PC-9 (cell line): ENCODE measurements around the gene TTBK2. TPM values are rescaled to one million over a fixed set of nuclear protein-coding genes. Genes with fewer than 3 reads are reported as not detected.

Source experiments
- BruUV-seq: library from RNA; stranded (reverse); fragments of 400-500 nt; replicated peaks from 2 replicates; lab custom pipeline; 2021; lab: Mats Ljungman, UMichigan
- CTCF ChIA-PET: fragments of 300-600 bp; sonication (Branson Sonifier 250); formaldehyde crosslinking; loops from one replicate; lab custom pipeline; 2022; ENCODE audit warnings: antibody characterized with exemption; lab: Charles Lee
- POLR2A ChIA-PET: fragments of 300-600 bp; sonication (Branson Sonifier 250); formaldehyde crosslinking; loops from one replicate; lab custom pipeline; 2022; ENCODE audit warnings: antibody characterized with exemption; ENCODE audit not compliant: unreplicated experiment; lab: Charles Lee
- DNase-seq, 2 experiments: peaks; one replicate each; pipeline versions ENCODE4 v3.0.0 to v3.0.0-alpha.2; 2015 to 2022; ENCODE audit warnings: mixed read lengths in 1 of 2
- H2AFZ ChIP-seq: fragments of 200-600 bp; sonication (generic); 2 replicates; pipeline ENCODE4 v1.8.1; 2017; ENCODE audit warnings: antibody characterized with exemption
- H3F3A ChIP-seq: fragments of 200-600 bp; sonication (generic); 2 replicates; pipeline ENCODE4 v1.8.1; 2017; ENCODE audit warnings: antibody characterized with exemption, mild to moderate bottlenecking, low read depth; ENCODE audit not compliant: insufficient read depth
- H3K27ac ChIP-seq: fragments of 200-600 bp; sonication (generic); 2 replicates; pipeline ENCODE4 v1.6.1; 2016; ENCODE audit warnings: mixed run types
- H3K27me3 ChIP-seq: fragments of 200-600 bp; sonication (generic); 2 replicates; pipeline ENCODE4 v1.6.1; 2016; ENCODE audit warnings: low read depth, mixed run types; ENCODE audit not compliant: insufficient read depth
- H3K36me3 ChIP-seq: fragments of 200-600 bp; sonication (generic); 2 replicates; pipeline ENCODE4 v1.6.1; 2016; ENCODE audit warnings: low read depth, mixed run types
- H3K4me1 ChIP-seq: fragments of 200-600 bp; sonication (generic); replicated peaks from 2 replicates; pipeline ENCODE4 v1.6.1; 2016; ENCODE audit warnings: mixed run types; ENCODE audit not compliant: insufficient read depth
- H3K4me2 ChIP-seq: fragments of 200-600 bp; sonication (generic); 2 replicates; pipeline ENCODE4 v1.6.1; 2017; ENCODE audit warnings: mixed run types
- H3K4me3 ChIP-seq: fragments of 200-600 bp; sonication (generic); 2 replicates; pipeline ENCODE4 v1.6.1; 2016; ENCODE audit warnings: mixed run types
- H3K79me2 ChIP-seq: fragments of 200-600 bp; sonication (generic); 2 replicates; pipeline ENCODE4 v1.6.1; 2017; ENCODE audit warnings: low read depth, mixed run types
- H3K9me2 ChIP-seq: fragments of 200-600 bp; sonication (generic); 2 replicates; pipeline ENCODE4 v1.8.1; 2017; ENCODE audit warnings: mild to moderate bottlenecking; ENCODE audit not compliant: insufficient read depth
- H3K9me3 ChIP-seq: fragments of 200-600 bp; sonication (generic); 2 replicates; pipeline ENCODE4 v1.8.1; 2016; ENCODE audit warnings: low read depth; ENCODE audit not compliant: insufficient read depth
- H4K20me1 ChIP-seq: fragments of 200-600 bp; sonication (generic); 2 replicates; pipeline ENCODE4 v1.8.1; 2017; ENCODE audit not compliant: insufficient read depth
- EZH2 ChIP-seq: fragments of 200-600 bp; sonication (generic); IDR thresholded peaks from 2 replicates; pipeline ENCODE4 v1.8.0; 2017; ENCODE audit warnings: antibody characterized with exemption, low read depth
- intact Hi-C: fragments of 100-400 bp; cut with micrococcal nuclease; formaldehyde crosslinking; loops from one replicate; pipeline ENCODE4 v1.10.0; 2022; ENCODE audit not compliant: unreplicated experiment
- total RNA-seq: library from RNA; stranded (reverse); gene quantifications from 2 replicates; pipeline ENCODE4 v1.2.3, GENCODE V29; 2021
- TF ChIP-seq, protein P1 (sequence below): fragments of 200-600 bp; sonication (generic); conservative IDR thresholded peaks from 2 replicates; pipeline ENCODE4 v1.6.1; 2017; ENCODE audit warnings: mixed run types, antibody characterized with exemption, mild to moderate bottlenecking, moderate library complexity

Gene TTBK2
- total RNA-seq, 1 experiment from 2014 or later, result 22.6 TPM

DNA sequence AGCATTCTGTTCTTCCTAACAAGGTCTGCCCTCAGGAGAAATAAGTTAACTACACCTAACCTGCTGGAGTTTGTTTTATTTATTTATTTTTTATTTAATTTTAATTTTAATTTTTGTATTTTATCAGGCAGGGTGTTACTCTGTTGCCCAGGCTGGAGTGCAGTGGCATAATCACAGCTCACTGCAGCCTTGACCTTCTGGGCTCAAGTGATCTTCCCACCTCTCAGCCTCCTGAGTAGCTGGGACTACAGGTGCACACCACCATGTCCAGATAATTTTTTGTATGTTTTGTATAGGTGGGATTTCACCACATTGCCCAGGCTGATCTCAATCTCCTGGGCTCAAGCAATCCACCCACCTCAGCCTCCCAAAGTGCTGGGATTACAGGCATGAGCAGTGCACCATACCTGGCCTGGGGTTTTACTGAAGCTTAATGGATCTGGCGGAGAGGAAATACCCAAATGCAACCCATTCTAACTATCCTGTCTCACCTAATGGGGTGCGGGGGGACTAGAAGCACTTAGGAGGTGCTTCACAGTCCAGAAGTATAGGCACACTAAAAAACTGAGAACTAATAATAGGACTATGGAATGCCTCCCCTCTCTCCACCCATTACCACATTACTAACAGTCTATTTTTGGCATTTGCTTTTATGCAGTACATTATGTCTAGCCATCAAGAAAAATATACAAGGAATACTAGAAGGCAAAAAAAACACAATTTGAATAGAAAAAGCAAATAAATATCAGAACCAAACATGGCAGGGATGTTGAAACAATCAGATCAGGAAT lies 61.4 kb downstream of the TTBK2 start:
- CTCF ChIA-PET, result interaction anchor here (0.6 kb wide), 1 partner anchor 67 kb away, joined by 3 read pairs; no protein-coding TSS in a partner anchor
- Histone ChIP-seq H3K27ac (0 out of 2 replicates have a peak overlapping the region, but pooled peaks have one; percentile 13), H3K4me1 (peaks cover 30% of the 10 kb centered on the region), H3K4me3 (no peak overlapping the region), H3K4me2 (peak overlapping the region; percentile 72), H3K79me2 (no peaks in the 10 kb centered on the region), H4K20me1 (no peaks in the 10 kb centered on the region), H3K9me2 (no peaks in the 10 kb centered on the region), H3K27me3 (no peaks in the 10 kb centered on the region), H3K9me3 (peaks cover 3% of the 10 kb centered on the region; the same call in 1 of the 2 replicates), H2AFZ (no peak overlapping the region), H3F3A (peaks cover 15% of the 10 kb centered on the region; the same call in 1 of the 2 replicates), H3K36me3 (no peaks in the 10 kb centered on the region)
- no peak for DNase-seq
- POLR2A ChIA-PET, result no interaction called here
- BruUV-seq, result no TSS peak
- TF ChIP-seq, protein P1, sequence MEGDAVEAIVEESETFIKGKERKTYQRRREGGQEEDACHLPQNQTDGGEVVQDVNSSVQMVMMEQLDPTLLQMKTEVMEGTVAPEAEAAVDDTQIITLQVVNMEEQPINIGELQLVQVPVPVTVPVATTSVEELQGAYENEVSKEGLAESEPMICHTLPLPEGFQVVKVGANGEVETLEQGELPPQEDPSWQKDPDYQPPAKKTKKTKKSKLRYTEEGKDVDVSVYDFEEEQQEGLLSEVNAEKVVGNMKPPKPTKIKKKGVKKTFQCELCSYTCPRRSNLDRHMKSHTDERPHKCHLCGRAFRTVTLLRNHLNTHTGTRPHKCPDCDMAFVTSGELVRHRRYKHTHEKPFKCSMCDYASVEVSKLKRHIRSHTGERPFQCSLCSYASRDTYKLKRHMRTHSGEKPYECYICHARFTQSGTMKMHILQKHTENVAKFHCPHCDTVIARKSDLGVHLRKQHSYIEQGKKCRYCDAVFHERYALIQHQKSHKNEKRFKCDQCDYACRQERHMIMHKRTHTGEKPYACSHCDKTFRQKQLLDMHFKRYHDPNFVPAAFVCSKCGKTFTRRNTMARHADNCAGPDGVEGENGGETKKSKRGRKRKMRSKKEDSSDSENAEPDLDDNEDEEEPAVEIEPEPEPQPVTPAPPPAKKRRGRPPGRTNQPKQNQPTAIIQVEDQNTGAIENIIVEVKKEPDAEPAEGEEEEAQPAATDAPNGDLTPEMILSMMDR, result no peak
- no peak for TF ChIP-seq EZH2
- intact Hi-C loops, result loop anchor here (1.0 kb wide), 1 partner anchor 31 kb away; no protein-coding TSS in a partner anchor

DNA sequence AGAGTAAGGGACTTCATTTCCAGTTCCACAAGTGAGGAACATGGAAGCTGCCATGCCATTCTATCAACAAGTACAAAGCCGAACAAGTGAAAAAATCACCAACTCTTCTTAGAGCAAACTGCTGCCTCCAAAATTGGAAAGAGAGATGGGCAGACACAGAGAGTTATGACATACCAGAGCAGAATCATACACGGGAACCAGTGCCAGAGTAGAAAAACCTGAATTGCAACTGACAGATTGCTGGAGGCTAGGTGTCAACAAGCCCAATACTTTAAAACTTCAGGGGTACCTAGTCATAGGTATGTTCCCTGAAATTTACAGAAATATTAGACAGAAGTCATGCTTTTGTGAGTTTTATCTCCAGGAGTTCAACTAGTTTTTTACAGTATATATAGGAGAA lies 62.0 kb downstream of the TTBK2 start:
- H3K4me3 ChIP-seq, result no peak overlapping the region
- intact Hi-C loops, result loop anchor here (1.0 kb wide), 1 partner anchor 32 kb away; no protein-coding TSS in a partner anchor
- H3K9me3 ChIP-seq, result peaks cover 3% of the 10 kb centered on the region; the same call in 1 of the 2 replicates
- no peaks in the 10 kb centered on the region for H3K79me2 ChIP-seq
- H2AFZ ChIP-seq, result no peak overlapping the region
- H3K4me1 ChIP-seq, result peaks cover 30% of the 10 kb centered on the region
- ChIA-PET POLR2A (no interaction called here), CTCF (interaction anchor here (0.6 kb wide), 1 partner anchor 68 kb away, joined by 3 read pairs; no protein-coding TSS in a partner anchor)
- no peaks in the 10 kb centered on the region for H3K9me2 ChIP-seq
- DNase-seq, result peak; percentile 56 to 81
- no peaks in the 10 kb centered on the region for H3K36me3 ChIP-seq
- no peak overlapping the region; the same call in 1 of the 2 replicates for H3K27ac ChIP-seq
- no TSS peak for BruUV-seq
- no peaks in the 10 kb centered on the region for H4K20me1 ChIP-seq
- peaks cover 15% of the 10 kb centered on the region; the same call in 1 of the 2 replicates for H3F3A ChIP-seq
- peak overlapping the region; percentile 72 for H3K4me2 ChIP-seq
- H3K27me3 ChIP-seq, result no peaks in the 10 kb centered on the region
- TF ChIP-seq, protein P1, result no peak
- no peak for TF ChIP-seq EZH2

DNA sequence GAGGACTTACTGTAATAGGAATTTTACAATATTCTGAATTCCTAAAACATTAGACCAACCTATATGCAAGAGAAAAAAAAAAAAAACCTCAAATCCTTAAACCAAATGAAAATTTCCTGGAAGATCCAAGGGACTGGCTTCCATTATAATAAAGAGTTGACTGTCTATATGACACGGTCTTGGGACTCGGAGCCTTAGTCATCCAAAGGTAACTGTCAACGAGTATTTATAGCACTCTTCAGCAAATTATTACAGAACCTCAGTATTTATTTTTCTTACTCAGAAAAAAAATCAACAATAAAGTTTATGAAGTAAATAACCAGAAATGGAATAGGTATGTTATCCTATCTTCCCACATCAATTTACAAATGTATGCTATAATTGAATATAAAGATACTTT lies 66.0 kb downstream of the TTBK2 start:
- intact Hi-C loops, result no loop called here
- DNase-seq, result no peak
- BruUV-seq, result no TSS peak

More for the DNA sequence above, 66.0 kb downstream of the TTBK2 start:
- Histone ChIP-seq H3K4me1 (peaks cover 20% of the 10 kb centered on the region), H3K4me2 (no peak overlapping the region), H3K79me2 (no peaks in the 10 kb centered on the region), H3K4me3 (no peak overlapping the region), H3K27me3 (no peaks in the 10 kb centered on the region), H3F3A (peaks cover 7% of the 10 kb centered on the region; the same call in 1 of the 2 replicates), H2AFZ (no peak overlapping the region), H3K27ac (no peak overlapping the region), H3K9me3 (peaks cover 3% of the 10 kb centered on the region; the same call in 1 of the 2 replicates), H3K36me3 (no peaks in the 10 kb centered on the region), H3K9me2 (no peaks in the 10 kb centered on the region), H4K20me1 (no peaks in the 10 kb centered on the region)
- ChIA-PET CTCF (no interaction called here), POLR2A (no interaction called here)
- TF ChIP-seq, protein P1, result no peak
- TF ChIP-seq EZH2, result no peak
